MM.1S (cell line): ENCODE results near the gene GPAT3.
"Not testable (repeated sequence)": the region's sequence is repeated elsewhere in the genome, so short reads cannot be mapped to it uniquely, and the experiment has no call there.

Experiments
- DNase-seq: peaks from one replicate; pipeline ENCODE4 v3.0.0-alpha.2; 2015
- H2AFZ ChIP-seq: fragments of 300-600 bp; sonication (generic); 2 replicates; pipeline ENCODE4 v1.6.0; 2016; ENCODE audit warnings: antibody characterized with exemption, low read length
- H3F3A ChIP-seq: fragments of 300-600 bp; sonication (generic); 2 replicates; pipeline ENCODE4 v1.6.1; 2016; ENCODE audit warnings: mild to moderate bottlenecking, antibody characterized with exemption, low read length, moderate library complexity, mixed read lengths; ENCODE audit not compliant: insufficient read depth
- H3K27ac ChIP-seq: fragments of 300-600 bp; sonication (generic); 2 replicates; pipeline ENCODE4 v1.5.1; 2016; ENCODE audit warnings: mild to moderate bottlenecking, low read length
- H3K27me3 ChIP-seq: fragments of 300-600 bp; sonication (generic); replicated peaks from 2 replicates; pipeline ENCODE4 v1.6.0; 2016; ENCODE audit warnings: low read length; ENCODE audit not compliant: insufficient read depth
- H3K36me3 ChIP-seq: fragments of 300-600 bp; sonication (generic); replicated peaks from 2 replicates; pipeline ENCODE4 v1.6.1; 2016; ENCODE audit warnings: mild to moderate bottlenecking, low read length, mixed read lengths; ENCODE audit not compliant: insufficient read depth
- H3K4me1 ChIP-seq: fragments of 300-600 bp; sonication (generic); 2 replicates; pipeline ENCODE4 v1.6.1; 2016; ENCODE audit warnings: low read length, mixed read lengths
- H3K4me2 ChIP-seq: fragments of 300-600 bp; sonication (generic); 2 replicates; pipeline ENCODE4 v1.6.0; 2016; ENCODE audit warnings: low read depth, low read length
- H3K4me3 ChIP-seq: fragments of 300-600 bp; sonication (generic); 2 replicates; pipeline ENCODE4 v1.5.1; 2016; ENCODE audit warnings: low read length, mixed read lengths
- H3K79me2 ChIP-seq: fragments of 300-600 bp; sonication (generic); 2 replicates; pipeline ENCODE4 v1.6.1; 2016; ENCODE audit warnings: mixed run types, low read length, mixed read lengths
- H3K9ac ChIP-seq: fragments of 300-600 bp; sonication (generic); 2 replicates; pipeline ENCODE4 v1.6.1; 2016; ENCODE audit warnings: low read length, mixed read lengths
- H3K9me2 ChIP-seq: fragments of 300-600 bp; sonication (generic); replicated peaks from 2 replicates; pipeline ENCODE4 v1.6.1; 2016; ENCODE audit warnings: mild to moderate bottlenecking, low read length, mixed read lengths; ENCODE audit not compliant: insufficient read depth
- H3K9me3 ChIP-seq: fragments of 300-600 bp; sonication (generic); replicated peaks from 2 replicates; pipeline ENCODE4 v1.6.1; 2016; ENCODE audit warnings: mild to moderate bottlenecking, low read length, mixed read lengths; ENCODE audit not compliant: insufficient read depth
- H4K20me1 ChIP-seq: fragments of 300-600 bp; sonication (generic); 2 replicates; pipeline ENCODE4 v1.6.1; 2016; ENCODE audit warnings: mild to moderate bottlenecking, low read length, moderate library complexity, mixed read lengths; ENCODE audit not compliant: insufficient read depth
- CTCF ChIP-seq: fragments of 300-600 bp; sonication (generic); IDR thresholded peaks from 2 replicates; pipeline ENCODE4 v1.5.1; 2016; ENCODE audit warnings: antibody characterized with exemption, low read length, mixed read lengths
- EZH2 ChIP-seq: fragments of 300-600 bp; sonication (generic); optimal IDR thresholded peaks from 2 replicates; pipeline ENCODE3; 2017; ENCODE audit warnings: low read depth, mild to moderate bottlenecking, antibody characterized with exemption, low read length, mixed read lengths
- EZH2phosphoT487 ChIP-seq: fragments of 300-600 bp; sonication (generic); IDR thresholded peaks from 2 replicates; pipeline ENCODE4 v1.6.1; 2018; ENCODE audit warnings: antibody characterized with exemption, low read length

The GPAT3 gene

GRCh38 chr4:83490876-83491450 lies 44.9 kb upstream of the GPAT3 start:
- no peaks in the 10 kb centered on the region for H3K9me2 ChIP-seq
- no peaks in the 10 kb centered on the region for H3F3A ChIP-seq
- H3K9ac ChIP-seq = no peak overlapping the region
- no peak overlapping the region for H2AFZ ChIP-seq
- H3K79me2 ChIP-seq = no peaks in the 10 kb centered on the region
- no peaks in the 10 kb centered on the region for H3K27me3 ChIP-seq
- H3K4me3 ChIP-seq = no peak overlapping the region
- TF ChIP-seq EZH2 (no peak), CTCF (peak; percentile 82)
- H3K27ac ChIP-seq = no peak overlapping the region
- H4K20me1 ChIP-seq = no peaks in the 10 kb centered on the region
- no peak overlapping the region for H3K4me2 ChIP-seq
- no peaks in the 10 kb centered on the region for H3K9me3 ChIP-seq
- no peaks in the 10 kb centered on the region for H3K36me3 ChIP-seq
- no peaks in the 10 kb centered on the region for H3K4me1 ChIP-seq
- peak; percentile 44 for DNase-seq

GRCh38 chr4:83496085-83496917 lies 39.6 kb upstream of the GPAT3 start:
- H3F3A ChIP-seq, H3K79me2 ChIP-seq, H3K4me1 ChIP-seq, H3K9me3 ChIP-seq, H3K27ac ChIP-seq, H3K4me2 ChIP-seq, H3K27me3 ChIP-seq, H3K9ac ChIP-seq, H3K9me2 ChIP-seq, H3K36me3 ChIP-seq, H4K20me1 ChIP-seq, DNase-seq, H2AFZ ChIP-seq, H3K4me3 ChIP-seq: not testable (repeated sequence)

GRCh38 chr4:83498187-83498586 lies 37.7 kb upstream of the GPAT3 start:
- H3K4me3 ChIP-seq = no peak overlapping the region
- no peak for TF ChIP-seq EZH2phosphoT487
- TF ChIP-seq EZH2 = no peak
- TF ChIP-seq CTCF = no peak
- H4K20me1 ChIP-seq = no peaks in the 10 kb centered on the region
- H3K27me3 ChIP-seq = no peaks in the 10 kb centered on the region
- no peak overlapping the region for H3K9ac ChIP-seq
- H3F3A ChIP-seq = no peaks in the 10 kb centered on the region
- H3K4me1 ChIP-seq = no peaks in the 10 kb centered on the region
- H3K9me2 ChIP-seq = no peaks in the 10 kb centered on the region
- no peak overlapping the region for H2AFZ ChIP-seq
- no peaks in the 10 kb centered on the region for H3K79me2 ChIP-seq
- H3K36me3 ChIP-seq = no peaks in the 10 kb centered on the region
- H3K27ac ChIP-seq = no peak overlapping the region
- no peak for DNase-seq
- no peaks in the 10 kb centered on the region for H3K9me3 ChIP-seq
- H3K4me2 ChIP-seq = no peak overlapping the region

GRCh38 chr4:83501671-83502070 lies 34.2 kb upstream of the GPAT3 start:
- not testable (repeated sequence) for H3K9ac ChIP-seq, H4K20me1 ChIP-seq, H3K4me1 ChIP-seq, H2AFZ ChIP-seq, H3K9me2 ChIP-seq, H3K27ac ChIP-seq, DNase-seq, H3K36me3 ChIP-seq, H3K9me3 ChIP-seq, H3K4me2 ChIP-seq, H3K79me2 ChIP-seq, H3K27me3 ChIP-seq, H3K4me3 ChIP-seq, H3F3A ChIP-seq
